Stimulated activated CD8-positive, alpha-beta memory T cell treated with anti-CD3 and anti-CD28 coated beads, Interleukin-12 subunit alpha, Interleukin-12 subunit beta, amount 100 ng/mL, for 24 hours (primary cell): Measurements from ENCODE around the gene DAPK2.

ENCODE experiments used
- DNase-seq: peaks from one replicate; pipeline ENCODE4 v3.0.0-alpha.2; 2020; ENCODE audit errors: extremely low read depth

DAPK2 gene

DNA sequence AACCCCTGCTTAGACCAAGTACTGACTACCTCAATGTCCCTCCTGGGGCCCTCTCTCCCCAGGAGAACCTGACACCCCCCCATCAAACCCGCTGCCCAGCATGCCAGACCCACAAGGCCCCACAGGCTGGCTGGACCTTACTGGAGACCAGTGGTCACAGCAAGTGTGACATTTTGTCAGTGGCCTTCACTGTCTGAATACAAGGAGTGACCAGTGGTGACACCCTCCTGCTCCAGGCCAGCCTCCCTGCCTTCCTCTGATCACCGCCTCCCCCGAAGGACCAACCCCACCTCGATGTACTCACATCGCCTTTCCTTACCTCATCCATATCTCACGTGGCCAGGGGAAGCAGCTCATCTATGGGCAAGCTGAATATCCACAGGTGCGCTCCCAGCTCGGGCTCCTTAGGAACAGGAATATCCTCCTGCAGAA lies 150.5 kb downstream of the DAPK2 start:
- no peak for DNase-seq

DNA sequence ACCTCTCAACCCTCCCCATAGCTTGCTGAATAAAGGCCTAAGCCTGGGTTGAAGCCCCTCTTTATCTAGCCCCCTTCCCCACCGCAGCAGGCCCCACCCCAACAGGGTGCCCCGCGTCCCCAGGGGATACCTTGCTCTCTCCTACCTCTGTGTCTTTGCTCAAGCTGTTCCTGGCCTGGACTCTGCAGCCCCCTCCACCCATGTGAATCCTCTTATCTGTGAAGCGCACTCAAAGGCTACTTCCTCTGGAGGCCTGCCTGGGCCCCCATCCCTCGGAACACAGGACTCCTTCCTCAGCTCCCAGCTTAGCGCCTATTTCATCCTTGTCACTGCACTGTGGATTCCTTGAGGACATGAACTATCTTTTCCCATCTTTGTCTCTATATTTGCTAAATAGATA lies 151.1 kb downstream of the DAPK2 start:
- DNase-seq: no peak

DNA sequence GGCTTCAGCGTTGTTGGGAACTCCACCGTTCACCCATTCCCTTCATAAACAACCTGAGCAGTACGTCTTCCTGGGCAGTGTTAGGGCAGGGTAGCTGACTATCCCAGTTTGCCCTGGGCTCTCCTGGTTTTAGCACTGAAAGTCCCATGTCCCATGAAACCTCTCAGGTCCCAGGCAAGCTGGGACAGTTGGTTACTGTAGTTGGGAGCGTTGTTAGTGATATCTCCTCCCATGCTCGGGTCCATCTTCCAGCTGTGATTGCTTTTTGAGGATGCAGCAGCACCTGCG lies 151.7 kb downstream of the DAPK2 start:
- DNase-seq: no peak

GRCh38 chr15:63893866-63894661 lies 152.2 kb downstream of the DAPK2 start:
- no peak for DNase-seq

DNA sequence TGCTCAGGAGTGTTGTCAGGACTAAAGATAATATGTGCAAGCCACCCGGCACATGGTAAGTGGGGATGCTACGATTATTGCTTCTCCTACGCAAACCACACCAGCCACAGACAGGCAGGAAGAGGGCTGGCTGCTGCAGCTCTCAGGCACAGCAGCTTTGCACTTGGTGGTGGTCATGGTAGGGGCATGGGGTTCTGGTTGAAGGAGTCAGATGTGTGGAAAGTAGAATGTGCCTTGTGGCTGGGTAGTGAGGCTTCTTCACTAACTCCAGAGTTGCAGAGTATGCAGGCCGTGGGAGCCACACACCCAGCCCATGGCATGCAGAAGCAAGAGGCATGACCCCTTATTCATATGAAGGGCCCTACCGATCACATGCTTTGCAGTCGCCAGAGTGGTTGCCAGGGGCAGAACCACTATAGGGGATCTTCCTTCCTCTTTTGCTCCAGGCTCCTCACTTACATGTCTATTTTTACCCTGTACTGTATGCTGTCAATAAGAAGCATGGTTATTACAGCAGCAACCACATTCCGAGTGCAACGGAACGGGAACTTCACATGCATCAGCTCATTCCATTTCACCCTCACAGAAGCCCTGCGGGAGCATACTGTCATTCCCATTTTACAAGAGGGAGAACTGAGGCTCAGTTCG lies 153.4 kb downstream of the DAPK2 start:
- peak; percentile 57 for DNase-seq

GRCh38 chr15:63891768-63892133 lies 154.5 kb downstream of the DAPK2 start:
- DNase-seq: no peak

GRCh38 chr15:63891079-63891767 lies 155.1 kb downstream of the DAPK2 start:
- peak; percentile 28 for DNase-seq

GRCh38 chr15:63890617-63891016 lies 155.7 kb downstream of the DAPK2 start:
- DNase-seq: no peak

- DNase-seq: no peak
These were observed 156.5 kb downstream of the DAPK2 start for GRCh38 chr15:63889831-63890230.

DNA sequence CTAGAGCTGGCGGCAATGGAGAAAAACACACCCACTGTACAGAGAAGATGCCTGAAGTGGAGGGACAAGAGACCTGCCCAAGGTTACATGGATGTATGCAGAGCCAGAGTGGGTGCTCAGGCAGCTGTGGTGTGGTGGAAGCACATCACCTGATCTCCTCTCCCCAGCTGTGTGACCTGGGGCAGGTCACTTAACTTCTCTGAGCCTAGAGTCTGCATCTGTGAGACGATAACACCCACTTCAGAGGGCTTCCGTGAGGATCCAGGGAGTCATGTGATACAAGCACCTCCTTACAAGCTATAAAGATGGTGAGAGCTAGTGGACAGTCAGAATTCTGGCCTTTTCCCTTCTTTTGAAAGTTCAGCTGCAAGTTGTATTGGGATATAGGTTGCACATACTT lies 157.5 kb downstream of the DAPK2 start:
- DNase-seq: no peak

DNA sequence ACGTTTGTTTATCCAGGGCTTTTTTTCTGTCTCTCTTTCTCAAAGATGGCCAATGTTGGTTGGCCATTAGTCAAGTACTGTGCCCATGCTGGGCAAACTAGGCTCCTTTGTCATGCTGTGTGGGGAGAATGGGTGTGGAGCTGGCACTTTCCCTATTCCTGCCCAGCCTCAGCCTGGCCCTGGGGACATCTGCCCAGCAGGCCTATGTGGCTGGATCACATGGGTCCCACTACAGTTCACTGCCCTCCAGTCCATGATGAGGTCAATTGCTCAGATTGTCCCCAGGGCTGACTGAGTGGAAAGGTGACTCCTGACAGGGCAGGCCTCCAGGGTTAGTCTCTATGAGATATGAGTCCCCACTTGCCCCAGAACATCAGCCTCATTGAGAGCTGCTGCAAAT lies 158.1 kb downstream of the DAPK2 start:
- DNase-seq: no peak

GRCh38 chr15:63887630-63888029 lies 158.7 kb downstream of the DAPK2 start:
- DNase-seq: no peak

- DNase-seq: no peak
These were observed 161.3 kb downstream of the DAPK2 start for GRCh38 chr15:63884953-63885352.

DNA sequence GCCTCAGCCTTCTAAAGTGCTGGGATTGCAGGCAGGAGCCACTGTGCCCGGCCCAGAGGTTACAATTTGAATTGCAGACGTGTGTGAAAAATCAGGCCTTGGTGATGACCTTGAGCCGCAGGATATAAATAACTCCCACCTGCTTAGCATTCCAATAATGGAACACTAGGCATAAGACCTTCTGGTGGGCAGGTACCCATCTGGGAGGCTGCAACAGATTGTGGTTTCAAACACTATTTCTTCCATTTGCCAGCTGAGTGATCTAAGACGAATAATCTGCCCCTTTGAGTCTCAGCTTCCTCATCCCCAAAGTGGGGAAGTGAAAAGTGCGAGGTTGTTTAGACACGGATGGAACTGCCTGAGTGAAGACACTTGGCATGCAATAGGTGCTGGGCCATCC lies 164.9 kb downstream of the DAPK2 start:
- DNase-seq: no peak

DNA sequence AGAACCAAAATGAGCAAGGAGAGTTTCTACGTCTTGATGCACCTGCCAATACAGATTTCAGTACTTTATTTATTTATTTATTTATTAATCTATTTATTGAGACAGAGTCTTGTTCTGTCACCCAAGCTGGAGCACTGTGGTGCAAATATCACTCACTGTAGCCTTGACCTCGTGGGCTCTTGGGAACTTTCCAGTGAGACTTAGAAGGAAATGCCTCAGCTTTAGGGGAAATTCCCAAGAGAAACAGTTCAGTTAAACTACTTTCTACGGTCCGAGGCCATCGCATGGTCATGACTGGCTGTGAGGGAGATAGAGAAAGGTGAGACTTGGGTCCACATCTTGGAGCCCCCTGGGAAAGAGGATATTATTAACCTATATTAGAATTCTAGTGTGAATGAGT lies 165.5 kb downstream of the DAPK2 start:
- DNase-seq: no peak

DNA sequence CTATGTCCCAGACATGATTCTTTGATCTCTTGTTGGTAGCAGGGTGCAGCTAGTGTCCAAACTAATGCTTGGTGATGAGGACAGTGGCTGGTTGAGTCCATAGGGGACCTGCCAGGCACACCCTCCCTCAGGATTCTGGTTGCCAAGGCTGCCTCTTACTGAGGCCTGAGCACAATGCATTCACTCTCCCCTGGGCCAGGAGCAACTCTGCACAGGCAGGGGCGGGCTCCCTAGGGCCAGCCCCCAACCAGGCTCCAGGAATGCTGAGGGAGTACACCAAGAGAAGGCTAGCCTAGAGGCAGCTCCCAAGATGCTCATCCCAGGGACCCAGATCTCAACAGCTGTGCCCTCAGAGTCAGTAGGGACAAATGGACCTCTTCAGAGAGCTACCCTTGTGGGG lies 166.3 kb downstream of the DAPK2 start:
- DNase-seq: no peak

DNA sequence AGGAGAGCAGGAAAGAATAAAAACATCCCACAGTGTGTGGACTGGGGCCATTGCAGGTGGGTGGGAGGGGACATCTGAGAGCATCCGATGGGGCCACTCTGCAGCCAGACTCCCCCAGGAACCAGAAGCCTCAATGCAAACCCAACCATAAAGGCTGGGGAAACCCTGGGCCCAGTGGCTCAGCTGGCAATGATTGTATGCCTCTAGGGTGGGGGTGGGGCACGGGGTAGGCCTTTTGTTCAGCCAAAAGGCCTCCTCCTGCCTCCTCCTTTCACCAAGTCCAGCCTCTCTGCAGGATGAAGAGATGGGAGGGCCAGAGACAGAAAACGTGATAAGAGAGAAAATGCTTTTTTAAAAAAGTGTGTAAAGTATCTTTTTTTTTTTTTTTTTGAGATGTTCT lies 167.1 kb downstream of the DAPK2 start:
- no peak for DNase-seq

DNA sequence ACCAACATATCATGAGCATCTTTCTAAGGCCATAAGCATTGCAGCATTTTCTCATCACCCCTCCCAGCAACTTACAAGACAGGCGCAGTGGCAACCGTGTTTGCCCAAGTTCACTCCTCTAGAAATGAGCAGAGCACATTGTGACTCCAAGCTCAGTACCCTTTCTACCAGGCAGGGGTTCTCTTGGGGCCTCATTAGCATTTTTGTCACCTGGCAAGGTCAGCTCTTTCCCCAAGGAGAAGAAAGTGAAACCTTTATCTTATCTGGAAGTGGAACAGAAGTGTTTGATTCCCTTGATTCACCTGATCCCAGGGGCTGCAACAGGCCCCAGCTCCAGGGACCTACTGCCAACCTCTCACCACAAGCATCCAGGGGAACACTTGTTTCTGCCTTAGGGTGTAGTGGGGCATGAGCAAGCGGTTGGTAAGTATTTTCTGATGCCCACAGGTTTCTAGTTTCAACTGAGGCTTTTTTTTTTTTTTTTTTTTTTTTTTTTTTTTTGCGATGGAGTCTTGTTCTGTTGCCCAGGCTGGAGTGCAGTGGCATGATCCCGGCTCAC lies 168.5 kb downstream of the DAPK2 start:
- no peak for DNase-seq

DNA sequence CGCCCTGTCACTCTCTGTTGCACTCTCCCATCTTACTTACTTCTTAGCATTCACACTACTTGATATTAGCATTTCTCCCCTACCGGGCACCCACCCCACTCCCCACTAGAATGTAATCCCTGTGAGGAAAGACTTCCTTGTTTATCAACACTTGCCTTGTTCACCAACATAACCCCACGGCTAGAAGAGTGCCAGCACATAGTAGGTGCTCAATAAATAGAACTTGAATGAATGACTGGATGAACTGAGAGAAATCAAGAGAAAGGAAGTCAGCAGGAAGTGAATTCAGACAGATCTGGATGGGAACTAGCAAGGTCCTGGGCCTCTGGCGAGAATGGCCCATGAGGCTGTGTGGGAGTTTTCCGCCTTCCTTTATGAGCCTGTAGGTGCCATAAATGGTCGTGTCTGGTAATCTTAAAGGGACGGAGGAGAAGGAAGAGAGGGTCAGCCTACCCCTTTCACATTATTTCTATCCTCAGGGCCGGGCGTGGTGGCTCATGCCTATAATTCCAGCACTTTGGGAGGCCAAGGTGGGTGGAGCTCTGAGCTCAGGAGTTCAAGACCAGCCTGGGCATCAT lies 170.1 kb downstream of the DAPK2 start:
- no peak for DNase-seq

GRCh38 chr15:63874616-63875015 lies 171.7 kb downstream of the DAPK2 start:
- DNase-seq: no peak

DNA sequence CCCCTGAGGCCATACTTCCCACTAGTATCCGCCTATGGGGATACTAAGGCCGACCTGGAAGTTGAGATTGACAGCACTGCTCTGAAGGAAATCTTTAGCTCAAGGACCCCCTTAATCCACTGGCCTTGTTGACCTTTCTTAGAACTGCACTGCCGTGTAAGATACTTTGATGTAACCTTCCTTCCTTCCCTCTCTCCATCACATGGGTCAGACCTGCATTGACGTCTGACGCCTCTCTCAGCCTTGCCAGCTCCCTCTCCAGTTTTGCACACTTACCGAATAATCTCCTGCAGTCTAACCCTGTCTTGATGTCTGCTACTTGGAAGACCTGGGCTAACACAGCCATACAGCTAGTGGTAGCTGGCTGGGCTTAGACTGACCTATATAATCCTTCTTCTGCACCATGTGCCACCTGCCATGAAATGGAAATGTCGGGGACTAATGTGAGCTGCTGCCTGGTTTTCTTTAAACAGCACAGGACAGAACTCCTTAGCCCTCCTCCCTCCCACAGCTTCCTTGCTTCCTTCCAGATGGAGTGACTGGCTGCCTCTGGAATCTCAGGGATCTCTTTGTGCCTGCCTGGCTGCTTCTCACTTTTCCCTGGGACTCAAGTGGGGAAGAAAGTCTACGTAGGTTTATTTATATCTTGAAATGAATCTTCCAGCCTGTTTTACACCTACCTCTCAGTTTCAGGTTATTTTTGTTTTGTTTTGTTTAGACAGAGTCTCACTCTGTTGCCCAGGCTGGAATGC lies 173.3 kb downstream of the DAPK2 start:
- no peak for DNase-seq
